DOHH2 (cell line): ENCODE measurements around the gene MAB21L1.

Source experiments
- H3F3A ChIP-seq: fragments of 200-600 bp; sonication (generic), shearing (Covaris generic); 2 replicates; pipeline ENCODE4 v1.6.0; 2016; ENCODE audit warnings: antibody characterized with exemption, mild to moderate bottlenecking; ENCODE audit not compliant: control insufficient read depth, insufficient read depth
- H3K27ac ChIP-seq: fragments of 200-600 bp; sonication (generic); 2 replicates; pipeline ENCODE4 v1.5.1; 2014; ENCODE audit warnings: low read depth, mild to moderate bottlenecking, low read length, moderate library complexity
- H3K27me3 ChIP-seq: fragments of 200-600 bp; sonication (generic); 2 replicates; pipeline ENCODE4 v1.6.1; 2014; ENCODE audit warnings: mild to moderate bottlenecking, low read length, mixed read lengths; ENCODE audit not compliant: control insufficient read depth
- H3K36me3 ChIP-seq: fragments of 200-600 bp; sonication (generic); 2 replicates; pipeline ENCODE4 v1.6.1; 2014; ENCODE audit warnings: mild to moderate bottlenecking, low read length, moderate library complexity, mixed read lengths; ENCODE audit not compliant: control insufficient read depth
- H3K4me1 ChIP-seq: fragments of 200-600 bp; sonication (generic); 2 replicates; pipeline ENCODE4 v1.6.1; 2014; ENCODE audit warnings: mild to moderate bottlenecking, low read length, mixed read lengths; ENCODE audit not compliant: control insufficient read depth
- H3K4me2 ChIP-seq: fragments of 200-600 bp; sonication (generic); 2 replicates; pipeline ENCODE4 v1.6.0; 2014; ENCODE audit warnings: mild to moderate bottlenecking, low read length, moderate library complexity
- H3K4me3 ChIP-seq: fragments of 200-600 bp; sonication (generic); 2 replicates; pipeline ENCODE4 v1.5.1; 2014; ENCODE audit warnings: mild to moderate bottlenecking, low read length, mixed read lengths
- H3K79me2 ChIP-seq: fragments of 200-600 bp; sonication (generic); 2 replicates; pipeline ENCODE4 v1.6.1; 2014; ENCODE audit warnings: mild to moderate bottlenecking, low read length, mixed read lengths; ENCODE audit not compliant: control insufficient read depth
- H3K9me2 ChIP-seq: fragments of 200-600 bp; sonication (generic); replicated peaks from 2 replicates; pipeline ENCODE4 v1.6.1; 2014; ENCODE audit warnings: mild to moderate bottlenecking, low read length, mixed read lengths; ENCODE audit not compliant: control insufficient read depth
- H3K9me3 ChIP-seq: fragments of 200-600 bp; sonication (generic); 2 replicates; pipeline ENCODE4 v1.6.1; 2014; ENCODE audit warnings: antibody characterized with exemption, low read length, mixed read lengths; ENCODE audit not compliant: control insufficient read depth, insufficient read depth
- H4K20me1 ChIP-seq: fragments of 200-600 bp; sonication (generic); 2 replicates; pipeline ENCODE4 v1.6.0; 2014; ENCODE audit warnings: low read depth, mild to moderate bottlenecking, antibody characterized with exemption, low read length, moderate library complexity; ENCODE audit not compliant: control insufficient read depth, insufficient read depth
- CTCF ChIP-seq: fragments of 200-600 bp; sonication (generic); IDR thresholded peaks from one replicate; pipeline ENCODE4 v1.5.1; 2014; ENCODE audit warnings: antibody characterized with exemption, mild to moderate bottlenecking, low read depth, low read length; ENCODE audit not compliant: poor library complexity, severe bottlenecking
- EZH2phosphoT487 ChIP-seq: fragments of 200-600 bp; sonication (generic); IDR thresholded peaks from 2 replicates; pipeline ENCODE4 v1.6.1; 2017; ENCODE audit warnings: borderline replicate concordance, mild to moderate bottlenecking, antibody characterized with exemption, low read length, moderate library complexity, mixed read lengths

Gene MAB21L1

DNA sequence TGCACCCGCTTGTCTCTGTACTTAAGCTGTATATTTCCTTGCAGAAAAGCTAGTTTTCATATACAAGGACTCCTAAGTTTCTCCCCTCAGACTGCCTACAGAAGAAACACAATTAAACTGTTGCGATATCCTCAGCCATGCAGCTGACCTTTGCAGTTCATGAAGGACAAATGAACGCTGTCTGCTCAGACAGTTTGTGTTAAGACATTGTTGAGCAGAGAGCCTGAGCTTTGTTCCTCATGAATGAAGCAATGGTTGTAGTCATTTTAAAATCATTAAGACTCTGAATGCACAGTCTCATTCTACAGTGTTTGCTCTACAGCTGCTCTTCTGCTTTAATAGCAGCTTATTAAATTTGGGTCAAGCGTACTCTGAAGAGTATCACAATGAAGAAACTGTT lies 23.2 kb upstream of the MAB21L1 start:
- H3K4me3 ChIP-seq, result no peak overlapping the region
- no peaks in the 10 kb centered on the region for H3K9me2 ChIP-seq
- H3K4me2 ChIP-seq, result no peak overlapping the region
- 0 out of 2 replicates have a peak, but pooled peaks cover 8% of the 10 kb centered on the region for H3F3A ChIP-seq
- no peaks in the 10 kb centered on the region for H4K20me1 ChIP-seq
- no peak overlapping the region for H3K27ac ChIP-seq
- peaks cover 23% of the 10 kb centered on the region for H3K4me1 ChIP-seq
- no peaks in the 10 kb centered on the region for H3K36me3 ChIP-seq
- H3K9me3 ChIP-seq, result no peaks in the 10 kb centered on the region
- H3K27me3 ChIP-seq, result no peaks in the 10 kb centered on the region
- TF ChIP-seq CTCF (no peak), EZH2phosphoT487 (no peak)
- H3K79me2 ChIP-seq, result no peaks in the 10 kb centered on the region

GRCh38 chr13:35499196-35499662 lies 22.7 kb upstream of the MAB21L1 start:
- Histone ChIP-seq H3K79me2 (no peaks in the 10 kb centered on the region), H3K9me3 (no peaks in the 10 kb centered on the region), H3K27ac (no peak overlapping the region), H3F3A (0 out of 2 replicates have a peak, but pooled peaks cover 8% of the 10 kb centered on the region), H3K4me1 (peaks cover 23% of the 10 kb centered on the region), H3K4me3 (no peak overlapping the region), H3K9me2 (no peaks in the 10 kb centered on the region), H3K4me2 (no peak overlapping the region), H3K27me3 (no peaks in the 10 kb centered on the region), H3K36me3 (no peaks in the 10 kb centered on the region), H4K20me1 (no peaks in the 10 kb centered on the region)
- no peak for TF ChIP-seq CTCF
- no peak for TF ChIP-seq EZH2phosphoT487

- Histone ChIP-seq H3K9me3 (no peaks in the 10 kb centered on the region), H3K79me2 (no peaks in the 10 kb centered on the region), H3K36me3 (no peaks in the 10 kb centered on the region), H3K4me3 (no peak overlapping the region), H3K27me3 (no peaks in the 10 kb centered on the region), H3K4me2 (no peak overlapping the region), H3K27ac (no peak overlapping the region), H3K4me1 (peaks cover 23% of the 10 kb centered on the region), H4K20me1 (no peaks in the 10 kb centered on the region), H3K9me2 (no peaks in the 10 kb centered on the region), H3F3A (0 out of 2 replicates have a peak, but pooled peaks cover 8% of the 10 kb centered on the region)
- no peak for TF ChIP-seq CTCF
- no peak for TF ChIP-seq EZH2phosphoT487
These were observed 21.7 kb upstream of the MAB21L1 start for GRCh38 chr13:35498231-35498630.
